Heart left ventricle (tissue), 13 donors: ENCODE measurements around the gene SPATA21.
"Not testable (repeated sequence)": the region's sequence is repeated elsewhere in the genome, so short reads cannot be mapped to it uniquely, and the experiment has no call there.

Source experiments
- CTCF ChIP-seq, 12 donors: fragments of 200-600 bp; sonication (generic) in 4 of 12; IDR thresholded peaks; one replicate each; pipeline versions ENCODE4 v1.5.0 to v1.8.0; 2018 to 2022; ENCODE audit warnings: antibody characterized with exemption in 12 of 12, mild to moderate bottlenecking in 5 of 12
- POLR2A ChIP-seq, 2 donors: fragments of 450-650 bp; IDR thresholded peaks; one replicate each; pipeline ENCODE4 v1.6.1; 2017; ENCODE audit warnings: antibody characterized with exemption in 2 of 2, mild to moderate bottlenecking in 2 of 2, moderate library complexity in 2 of 2
- donor health status: ischemic (EF 13 %, LVEDD 7.1; RV severe dilation, severe dysfunction).
- donor health status: DM: no; HTN: yes; CAD: no.
- donor health status: DM: no; HTN: no; CAD: no.
- donor health status: ischemic (EF 25% LVEDD 6.9; RV normal size, moderate dysfunction).
- donor health status: ischemic (EF 25% LVEDD 5.7; RV mildly dilated, moderate dysfunction).
- donor health status: ischemic (EF 35%, LVEDD 5.7; RV mildly dilated, moderate dysfunction).
- donor health status: nonischemic (EF 11% LVEDD 7.7; RV severe dilation, severe dysfunction).
- donor health status: DM: yes; HTN: yes; CAD: no.
- donor health status: PGD.
- donor health status: ischemic (EF 29% LVEDD 5.4; RV normal size, mild dysfunction).
- donor health status: nonischemic (EF 23%, LVEDD 6.1; RV moderate dilation, normal function).

- TF ChIP-seq CTCF, POLR2A (IDR thresholded peaks at IDR 0.05): not testable (repeated sequence)
Measured at GRCh38 chr1:16456151-16456550, 18.9 kb upstream of the SPATA21 start.
